Fibroblast of pulmonary artery (primary cell): ENCODE results near the gene MARCHF3.

Experiments
- DNase-seq: peaks from one replicate; pipeline ENCODE4 v3.0.0-alpha.2; 2010; ENCODE audit warnings: low read depth
- H3K4me3 ChIP-seq: replicated peaks from 2 replicates; pipeline ENCODE4 v1.5.1; 2011; ENCODE audit warnings: low read depth, mild to moderate bottlenecking, control low read depth, low read length, moderate library complexity
- TF ChIP-seq, protein P1 (sequence below): IDR thresholded peaks from 2 replicates; pipeline ENCODE4 v1.5.1; 2011; ENCODE audit warnings: mild to moderate bottlenecking, control low read depth, low read length, inconsistent platforms; ENCODE audit errors: missing control alignments

MARCHF3 gene

DNA sequence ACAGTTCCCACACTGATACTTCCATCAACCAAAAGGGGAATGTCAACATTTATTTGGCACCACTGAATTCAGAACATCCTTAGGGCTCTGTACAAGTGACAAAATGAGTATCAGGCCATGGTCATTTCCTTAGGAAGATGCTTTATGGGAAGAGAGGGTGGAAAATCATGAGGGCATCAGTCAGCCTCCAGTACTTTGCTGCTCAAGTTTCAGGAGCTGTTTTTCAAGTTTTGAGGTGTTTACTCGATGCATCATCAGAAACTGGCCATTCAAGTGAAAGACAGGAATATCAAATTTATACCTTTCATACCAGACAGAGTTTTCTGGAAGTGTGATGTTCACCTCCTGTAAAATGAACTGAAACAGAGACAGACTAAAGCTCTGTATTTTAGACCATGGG, 21.2 kb upstream of the MARCHF3 start:
- DNase-seq: no peak
- no peak overlapping the region for H3K4me3 ChIP-seq
- TF ChIP-seq, protein P1, sequence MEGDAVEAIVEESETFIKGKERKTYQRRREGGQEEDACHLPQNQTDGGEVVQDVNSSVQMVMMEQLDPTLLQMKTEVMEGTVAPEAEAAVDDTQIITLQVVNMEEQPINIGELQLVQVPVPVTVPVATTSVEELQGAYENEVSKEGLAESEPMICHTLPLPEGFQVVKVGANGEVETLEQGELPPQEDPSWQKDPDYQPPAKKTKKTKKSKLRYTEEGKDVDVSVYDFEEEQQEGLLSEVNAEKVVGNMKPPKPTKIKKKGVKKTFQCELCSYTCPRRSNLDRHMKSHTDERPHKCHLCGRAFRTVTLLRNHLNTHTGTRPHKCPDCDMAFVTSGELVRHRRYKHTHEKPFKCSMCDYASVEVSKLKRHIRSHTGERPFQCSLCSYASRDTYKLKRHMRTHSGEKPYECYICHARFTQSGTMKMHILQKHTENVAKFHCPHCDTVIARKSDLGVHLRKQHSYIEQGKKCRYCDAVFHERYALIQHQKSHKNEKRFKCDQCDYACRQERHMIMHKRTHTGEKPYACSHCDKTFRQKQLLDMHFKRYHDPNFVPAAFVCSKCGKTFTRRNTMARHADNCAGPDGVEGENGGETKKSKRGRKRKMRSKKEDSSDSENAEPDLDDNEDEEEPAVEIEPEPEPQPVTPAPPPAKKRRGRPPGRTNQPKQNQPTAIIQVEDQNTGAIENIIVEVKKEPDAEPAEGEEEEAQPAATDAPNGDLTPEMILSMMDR: no peak

DNA sequence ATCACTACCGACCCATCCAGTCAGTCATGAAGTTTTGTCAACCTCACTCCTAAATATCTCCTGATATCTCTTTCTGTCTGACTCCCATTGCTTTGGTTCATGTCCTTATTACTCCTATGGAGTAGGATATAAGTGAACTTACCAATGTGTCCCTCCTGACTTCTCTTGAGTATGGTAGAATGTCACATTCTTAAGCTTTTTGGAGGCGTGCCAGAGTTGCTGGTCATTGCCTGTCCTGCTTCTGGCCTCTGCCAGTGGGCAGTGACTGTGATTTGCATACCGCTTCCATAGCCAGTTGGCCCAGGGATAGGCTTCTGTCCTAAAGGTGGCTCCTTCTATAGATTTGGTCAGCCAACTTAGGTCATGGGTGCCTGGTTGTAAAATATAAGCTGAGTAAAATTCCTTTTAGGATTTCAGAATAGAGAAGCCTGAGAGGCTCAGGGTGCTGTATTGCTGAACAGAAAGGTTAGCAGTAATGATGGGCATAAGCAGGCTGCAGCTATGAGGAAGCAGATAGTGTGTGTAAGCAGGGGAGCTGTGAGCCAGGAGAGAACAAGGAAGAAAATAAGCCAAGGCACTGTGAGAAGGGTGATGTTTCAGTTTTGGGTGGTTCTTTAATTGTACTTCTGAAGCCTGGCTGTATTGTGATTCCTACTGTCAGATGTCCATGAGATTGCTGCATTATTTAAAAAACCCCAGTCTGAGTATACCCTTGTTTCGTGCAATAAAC, 16.1 kb upstream of the MARCHF3 start:
- no peak for DNase-seq
- H3K4me3 ChIP-seq: no peak overlapping the region
- TF ChIP-seq, protein P1: no peak

DNA sequence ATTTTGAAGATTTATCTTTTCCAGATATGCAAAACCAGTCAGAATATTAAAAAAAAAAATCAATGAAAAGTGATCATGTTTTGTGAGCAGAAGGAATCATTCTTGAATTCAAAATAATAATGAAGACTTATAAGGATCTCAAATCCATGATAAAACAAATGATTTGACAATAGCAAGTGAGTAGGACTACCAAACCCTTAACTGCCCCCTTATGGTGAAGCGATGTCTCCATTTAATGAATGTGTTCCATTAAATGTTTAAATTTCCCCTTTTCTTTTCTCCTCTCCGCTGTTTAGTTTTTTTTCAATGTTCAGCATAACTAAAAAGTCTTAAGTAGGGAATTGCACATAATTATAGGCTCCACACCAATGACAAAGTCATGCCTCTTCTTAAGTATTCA, 12.2 kb upstream of the MARCHF3 start:
- DNase-seq: peak; percentile 54
- H3K4me3 ChIP-seq: no peak overlapping the region
- TF ChIP-seq, protein P1: peak; percentile 41

DNA sequence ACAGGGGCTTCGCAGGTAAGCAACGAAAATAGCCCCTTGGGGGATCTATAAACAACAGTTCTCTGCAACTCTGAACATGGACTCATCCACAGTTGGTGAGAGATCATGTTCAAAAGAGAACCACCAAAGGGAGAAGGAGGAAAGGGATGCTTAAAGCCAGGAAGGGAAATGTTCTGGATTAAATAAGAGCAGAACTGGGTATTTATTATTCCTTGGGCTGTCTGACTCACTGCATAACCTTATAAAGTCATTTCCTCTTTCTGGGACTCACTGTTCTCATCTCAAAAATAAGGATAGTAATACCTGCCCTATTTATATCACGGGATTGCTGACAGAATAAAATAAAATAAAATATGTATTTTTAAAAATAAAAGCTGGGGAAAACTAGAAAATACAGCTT, 11.2 kb upstream of the MARCHF3 start:
- TF ChIP-seq, protein P1: no peak
- peak; percentile 51 for DNase-seq

DNA sequence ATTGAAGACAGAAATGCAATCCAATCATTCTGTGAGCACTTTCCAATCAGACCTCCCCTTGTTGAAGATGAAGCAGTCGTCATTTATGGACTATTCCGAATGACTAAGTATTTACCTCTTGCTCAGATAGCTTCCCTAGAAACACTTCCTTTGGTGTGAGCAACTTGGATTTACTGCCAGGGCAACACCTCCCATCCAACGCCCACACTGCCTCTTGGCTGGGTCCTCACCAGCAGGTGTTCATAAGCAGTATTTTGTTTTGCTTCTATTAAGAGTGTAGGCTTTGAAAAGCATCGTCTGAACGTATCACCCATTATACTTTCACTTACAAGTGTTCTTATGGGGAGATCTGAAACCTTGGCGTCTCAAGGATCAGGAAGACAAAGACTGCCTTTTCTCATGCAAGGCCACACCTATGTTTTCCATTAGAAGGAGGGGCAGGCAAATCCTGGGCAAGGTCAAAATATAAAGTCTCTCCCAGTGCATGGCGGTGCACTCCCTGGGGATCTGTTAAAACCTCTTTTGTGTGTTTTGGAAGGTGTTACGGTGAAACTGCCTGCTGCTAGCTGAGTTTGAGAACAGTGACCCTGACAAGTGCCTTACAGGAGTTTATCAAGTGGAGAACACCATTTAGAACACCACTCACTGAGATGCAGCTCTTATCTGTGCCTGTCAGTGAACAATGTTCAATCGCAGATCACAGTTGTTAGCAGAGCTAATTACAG, 10.6 kb upstream of the MARCHF3 start:
- DNase-seq: peak; percentile 59
- no peak overlapping the region for H3K4me3 ChIP-seq
- TF ChIP-seq, protein P1: no peak

More for the DNA sequence above, 11.2 kb upstream of the MARCHF3 start:
- no peak overlapping the region for H3K4me3 ChIP-seq

DNA sequence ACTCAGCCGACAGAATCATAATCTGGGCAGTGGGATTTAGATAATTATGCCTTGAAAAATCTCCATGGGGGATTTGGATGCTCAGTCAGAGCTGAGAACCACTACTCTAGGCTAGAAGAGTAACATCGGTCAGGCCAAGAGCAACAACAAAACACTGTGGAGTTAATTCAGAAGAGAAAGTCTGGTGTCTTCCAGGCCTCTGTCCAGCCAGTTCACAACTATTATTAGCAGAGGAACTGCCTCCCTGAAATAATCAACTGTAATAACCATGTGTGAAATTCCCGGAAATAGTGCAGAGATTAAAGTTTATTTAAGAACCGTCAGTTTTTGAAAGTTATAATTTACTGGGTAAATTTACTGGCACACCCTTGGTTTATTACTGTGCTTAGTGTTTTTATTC, 8.2 kb upstream of the MARCHF3 start:
- TF ChIP-seq, protein P1: no peak
- no peak overlapping the region for H3K4me3 ChIP-seq
- DNase-seq: no peak

DNA sequence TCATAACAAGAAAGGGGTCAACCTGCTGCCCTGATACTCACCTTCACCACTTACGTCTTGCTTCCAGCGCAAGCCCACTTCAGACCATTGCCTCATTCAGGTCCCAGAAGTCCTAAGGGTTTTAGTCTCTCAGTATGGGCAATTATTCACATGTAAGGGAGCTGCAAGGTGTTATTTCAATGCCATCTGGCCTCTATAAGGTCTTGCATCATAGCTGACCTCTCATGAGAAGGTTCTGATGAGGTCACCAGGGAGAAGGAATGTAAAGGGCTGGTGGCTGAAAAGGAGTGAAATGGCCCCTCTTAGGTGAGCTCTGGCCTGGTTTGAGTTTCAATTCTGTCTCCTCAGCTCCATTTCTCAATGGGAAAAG, 1.5 kb upstream of the MARCHF3 start:
- TF ChIP-seq, protein P1: no peak
- H3K4me3 ChIP-seq: no peak overlapping the region
- no peak for DNase-seq
